Esophagus muscularis mucosa (tissue), 4 donors: ENCODE results near the gene INPP4B. TPM values are rescaled to one million over a fixed set of nuclear protein-coding genes. Genes with fewer than 3 reads are reported as not detected.

Experiments used
- DNase-seq: peaks from one replicate; pipeline ENCODE4 v3.0.0-alpha.2; 2017; ENCODE audit errors: extremely low spot score
- H3K27ac ChIP-seq, 4 donors: fragments of 200-600 bp; sonication (generic); replicated peaks in 1 of 4; 1 replicate in 3 of 4; 2 replicates in 1 of 4; pipeline ENCODE4 v1.5.1; 2016 to 2019; ENCODE audit warnings: mild to moderate bottlenecking in 1 of 4
- H3K27me3 ChIP-seq, 4 donors: fragments of 200-600 bp; sonication (generic); one replicate each; pipeline versions ENCODE4 v1.5.1 to v1.6.0; 2016 to 2019
- H3K36me3 ChIP-seq, 4 donors: fragments of 200-600 bp; sonication (generic); one replicate each; pipeline ENCODE4 v1.5.1; 2016 to 2019
- H3K4me1 ChIP-seq, 4 donors: fragments of 200-600 bp; sonication (generic); one replicate each; pipeline ENCODE4 v1.5.1; 2016 to 2019
- H3K4me3 ChIP-seq, 4 donors: fragments of 200-600 bp; sonication (generic); 1 replicate in 2 of 4; 2 replicates in 2 of 4; pipeline ENCODE4 v1.5.1; 2016 to 2019; ENCODE audit warnings: mild to moderate bottlenecking in 4 of 4, moderate library complexity in 1 of 4
- H3K9me3 ChIP-seq, 4 donors: fragments of 200-600 bp; sonication (generic); 1 replicate in 3 of 4; 2 replicates in 1 of 4; pipeline ENCODE4 v1.5.1; 2016 to 2019
- CTCF ChIP-seq, 3 experiments: fragments of 200-600 bp in 2 of 3; fragments of 450-650 bp in 1 of 3; sonication (generic) in 2 of 3; IDR thresholded peaks; one replicate each; pipeline ENCODE4 v1.5.1; 2017 to 2019; ENCODE audit warnings: antibody characterized with exemption in 3 of 3, mild to moderate bottlenecking in 2 of 3, moderate library complexity in 1 of 3
- EP300 ChIP-seq: sonication (generic); formaldehyde crosslinking; IDR thresholded peaks from one replicate; pipeline ENCODE4 v1.6.1; 2017; ENCODE audit warnings: antibody characterized with exemption
- POLR2A ChIP-seq: fragments of 450-650 bp; IDR thresholded peaks from one replicate; pipeline ENCODE4 v1.6.1; 2017; ENCODE audit warnings: antibody characterized with exemption, moderate library complexity, mild to moderate bottlenecking, low read depth
- POLR2AphosphoS5 ChIP-seq, 2 donors: sonication (generic); formaldehyde crosslinking; IDR thresholded peaks; one replicate each; pipeline ENCODE4 v1.6.1; 2017; ENCODE audit warnings: antibody characterized with exemption in 2 of 2
- WGBS: methylation state at CpG from one replicate; pipeline ENCODE4 v1.1.5; 2018; 5-methylcytosine and 5-hydroxymethylcytosine counted together
- intact Hi-C: fragments of 100-400 bp; cut with DNase I; formaldehyde crosslinking; loops from one replicate; pipeline ENCODE4 v1.15.1; 2023
- total RNA-seq, 4 donors: library from RNA; depleted of rRNA; stranded (reverse); fragments of >200 nt; gene quantifications; one replicate each; pipeline versions ENCODE4 v1.1.0 to v1.2.1, GENCODE V29; 2016

INPP4B gene
- total RNA-seq, 4 donors from 2014 or later, result 12.7 to 23.4 (median 15.9) TPM

GRCh38 chr4:142719854-142720541, 126.1 kb downstream of the INPP4B start:
- no peak for DNase-seq
- Histone ChIP-seq H3K36me3 (no peaks in the 10 kb centered on the region), H3K4me1 (no peaks in the 10 kb centered on the region), H3K27ac (no peak overlapping the region), H3K9me3 (no peaks in the 10 kb centered on the region), H3K27me3 (no peaks in the 10 kb centered on the region), H3K4me3 (no peak overlapping the region)
- TF ChIP-seq CTCF (IDR thresholded peaks at IDR 0.05) (peak in 2 of 3 experiments; percentile 28 to 42), POLR2AphosphoS5 (IDR thresholded peaks at IDR 0.05) (no peak), EP300 (no peak), POLR2A (no peak)
- WGBS, result 70% methylated on average over 5 of the region's 5 CpGs
- intact Hi-C loops, result loop anchor here (10.0 kb wide), 2 partner anchors 365 to 595 kb away; no protein-coding TSS in a partner anchor

GRCh38 chr4:142718981-142719380, 127.1 kb downstream of the INPP4B start:
- no peaks in the 10 kb centered on the region for H3K4me1 ChIP-seq
- no peaks in the 10 kb centered on the region for H3K36me3 ChIP-seq
- no peaks in the 10 kb centered on the region for H3K27me3 ChIP-seq
- H3K27ac ChIP-seq, result no peak overlapping the region
- DNase-seq, result no peak
- no peaks in the 10 kb centered on the region for H3K9me3 ChIP-seq
- TF ChIP-seq POLR2A (no peak), POLR2AphosphoS5 (IDR thresholded peaks at IDR 0.05) (no peak), CTCF (IDR thresholded peaks at IDR 0.05) (no peak), EP300 (no peak)
- intact Hi-C loops, result loop anchor here (10.0 kb wide), 2 partner anchors 364 to 594 kb away; no protein-coding TSS in a partner anchor
- H3K4me3 ChIP-seq, result no peak overlapping the region

GRCh38 chr4:142715727-142716126, 130.4 kb downstream of the INPP4B start:
- Histone ChIP-seq H3K9me3 (no peaks in the 10 kb centered on the region), H3K27ac (no peak overlapping the region), H3K4me3 (no peak overlapping the region), H3K4me1 (no peaks in the 10 kb centered on the region), H3K27me3 (no peaks in the 10 kb centered on the region), H3K36me3 (no peaks in the 10 kb centered on the region)
- intact Hi-C loops, result loop anchor here (10.0 kb wide), 2 partner anchors 361 to 591 kb away; no protein-coding TSS in a partner anchor
- DNase-seq, result no peak
- TF ChIP-seq CTCF (IDR thresholded peaks at IDR 0.05), result no peak
- TF ChIP-seq POLR2AphosphoS5 (IDR thresholded peaks at IDR 0.05), result no peak
- no peak for TF ChIP-seq POLR2A
- no peak for TF ChIP-seq EP300

- WGBS, result 88% methylated on average over 2 of the region's 2 CpGs
- TF ChIP-seq EP300, result no peak
- no peak for TF ChIP-seq POLR2AphosphoS5 (IDR thresholded peaks at IDR 0.05)
- TF ChIP-seq CTCF (IDR thresholded peaks at IDR 0.05), result no peak
- no peak for TF ChIP-seq POLR2A
- Histone ChIP-seq H3K27me3 (no peaks in the 10 kb centered on the region), H3K4me3 (no peak overlapping the region), H3K27ac (no peak overlapping the region), H3K4me1 (no peaks in the 10 kb centered on the region), H3K9me3 (no peaks in the 10 kb centered on the region), H3K36me3 (no peaks in the 10 kb centered on the region)
- intact Hi-C loops, result loop anchor here (10.0 kb wide), 2 partner anchors 359 to 589 kb away; no protein-coding TSS in a partner anchor
- DNase-seq, result no peak
Measured at GRCh38 chr4:142713282-142714030, 132.6 kb downstream of the INPP4B start.
